ENCODE data around the gene SDR39U1.

The SDR39U1 gene

GRCh38 chr14:24428628-24429394, 13.8 kb downstream of the SDR39U1 start:
- DNase-seq, result no peak

GRCh38 chr14:24427537-24428508, 14.8 kb downstream of the SDR39U1 start:
- no peak for DNase-seq

GRCh38 chr14:24426912-24427536, 15.6 kb downstream of the SDR39U1 start:
- no peak for DNase-seq

GRCh38 chr14:24426150-24426911, 16.2 kb downstream of the SDR39U1 start:
- no peak for DNase-seq

GRCh38 chr14:24425704-24426103, 16.9 kb downstream of the SDR39U1 start:
- DNase-seq, result no peak

GRCh38 chr14:24422694-24423601, 19.6 kb downstream of the SDR39U1 start:
- no peak for DNase-seq

- DNase-seq, result no peak
Observed at GRCh38 chr14:24422261-24422660, 20.3 kb downstream of the SDR39U1 start.

- no peak for DNase-seq
Observed at GRCh38 chr14:24418492-24418873, 24.1 kb downstream of the SDR39U1 start.

GRCh38 chr14:24417832-24418491, 24.6 kb downstream of the SDR39U1 start:
- DNase-seq, result no peak

- DNase-seq, result no peak
Observed at GRCh38 chr14:24416932-24417619, 25.5 kb downstream of the SDR39U1 start.

GRCh38 chr14:24416254-24416931, 26.2 kb downstream of the SDR39U1 start:
- DNase-seq, result no peak

GRCh38 chr14:24415421-24416253, 26.9 kb downstream of the SDR39U1 start:
- no peak for DNase-seq

- no peak for DNase-seq
Observed at GRCh38 chr14:24414732-24415420, 27.7 kb downstream of the SDR39U1 start.

GRCh38 chr14:24414077-24414476, 28.5 kb downstream of the SDR39U1 start:
- no peak for DNase-seq

- DNase-seq, result peak; percentile 24 to 28
Observed at GRCh38 chr14:24411443-24412389, 30.9 kb downstream of the SDR39U1 start.

GRCh38 chr14:24409956-24410355, 32.6 kb downstream of the SDR39U1 start:
- DNase-seq, result no peak

GRCh38 chr14:24409192-24409591, 33.4 kb downstream of the SDR39U1 start:
- DNase-seq, result no peak
